ENCODE measurements around the gene IGF2BP1.

IGF2BP1 gene

GRCh38 chr17:49055181-49055927 lies 58.2 kb downstream of the IGF2BP1 start:
- no peaks in the 10 kb centered on the region for H3K27me3 ChIP-seq (ENCODE audit: insufficient read depth, poor library complexity, severe bottlenecking)
- TF ChIP-seq SPI1 (IDR thresholded peaks at IDR 0.05; ENCODE audit: borderline replicate concordance, low read depth) (no peak), REST (IDR thresholded peaks at IDR 0.05; ENCODE audit: insufficient replicate concordance, low read depth) (no peak), GABPA (IDR thresholded peaks at IDR 0.05; ENCODE audit: low read depth) (no peak), POLR2AphosphoS5 (IDR thresholded peaks at IDR 0.05; ENCODE audit: low read depth) (no peak), CTCF (IDR thresholded peaks at IDR 0.05; ENCODE audit: insufficient read depth, low read length) (no peak)
- no peak overlapping the region for H3K4me3 ChIP-seq (replicated peaks; ENCODE audit: insufficient read depth, low read length)
- no peak for DNase-seq (ENCODE audit: low read depth in 1 of 2, low spot score in 1 of 2)
- H3K27ac ChIP-seq (replicated peaks): no peak overlapping the region

DNA sequence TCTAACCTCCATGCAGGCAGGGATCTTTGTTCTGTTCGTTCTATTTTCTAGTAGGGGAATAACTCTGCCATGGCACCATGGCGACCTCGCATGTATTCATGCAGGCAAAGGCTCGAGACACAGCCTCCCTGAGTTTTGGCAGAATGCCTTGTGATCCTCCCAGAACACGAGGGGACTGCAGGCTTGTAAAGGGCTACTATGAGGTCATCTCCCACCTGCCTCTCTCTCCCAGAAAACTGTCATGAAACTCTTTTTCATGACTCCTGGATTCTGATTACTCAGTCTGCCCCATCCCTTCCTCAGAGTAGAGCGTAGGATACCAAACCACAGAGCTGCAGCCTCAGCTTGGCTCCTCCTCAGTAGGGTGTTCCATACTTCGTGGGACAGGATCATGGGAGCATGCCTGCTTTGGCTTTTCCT lies 64.3 kb downstream of the IGF2BP1 start:
- Histone ChIP-seq H3K27me3 (ENCODE audit: insufficient read depth, poor library complexity, severe bottlenecking) (no peaks in the 10 kb centered on the region), H3K4me3 (replicated peaks; ENCODE audit: insufficient read depth, low read length) (no peak overlapping the region), H3K27ac (replicated peaks) (no peak overlapping the region)
- DNase-seq (ENCODE audit: low read depth in 1 of 2, low spot score in 1 of 2): no peak
- TF ChIP-seq POLR2AphosphoS5 (IDR thresholded peaks at IDR 0.05; ENCODE audit: low read depth) (no peak), REST (IDR thresholded peaks at IDR 0.05; ENCODE audit: insufficient replicate concordance, low read depth) (no peak), SPI1 (IDR thresholded peaks at IDR 0.05; ENCODE audit: borderline replicate concordance, low read depth) (no peak)

DNA sequence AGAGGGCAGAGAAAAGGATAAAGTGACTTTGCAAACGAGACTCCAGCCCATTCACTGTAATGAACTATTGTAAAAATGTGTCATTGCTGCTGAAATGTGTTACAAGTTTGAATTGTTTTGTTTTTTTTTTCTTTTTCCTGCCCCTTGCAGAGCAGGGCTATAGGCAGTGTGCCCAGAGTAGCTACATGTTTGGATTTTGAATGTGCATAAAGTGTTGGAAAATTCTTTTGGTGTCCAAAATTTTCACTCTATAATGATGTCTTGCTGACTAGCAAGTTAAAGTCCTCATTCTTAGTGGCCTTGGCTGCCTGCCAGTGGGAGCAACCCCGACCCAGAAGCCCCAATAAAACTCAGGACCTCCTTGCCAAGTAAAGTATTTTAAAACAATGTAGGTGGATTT lies 66.5 kb downstream of the IGF2BP1 start:
- Histone ChIP-seq H3K4me3 (replicated peaks; ENCODE audit: insufficient read depth, low read length) (no peak overlapping the region), H3K27ac (replicated peaks) (no peak overlapping the region), H3K27me3 (ENCODE audit: insufficient read depth, poor library complexity, severe bottlenecking) (no peaks in the 10 kb centered on the region)
- no peak for DNase-seq (ENCODE audit: low read depth in 1 of 2, low spot score in 1 of 2)
- no peak for TF ChIP-seq CTCF (IDR thresholded peaks at IDR 0.05; ENCODE audit: insufficient read depth, low read length)
- no peak for TF ChIP-seq GABPA (IDR thresholded peaks at IDR 0.05; ENCODE audit: low read depth)
- TF ChIP-seq SPI1 (IDR thresholded peaks at IDR 0.05; ENCODE audit: borderline replicate concordance, low read depth): no peak
- TF ChIP-seq REST (IDR thresholded peaks at IDR 0.05; ENCODE audit: insufficient replicate concordance, low read depth): no peak
- TF ChIP-seq POLR2AphosphoS5 (IDR thresholded peaks at IDR 0.05; ENCODE audit: low read depth): no peak

Data from HL-60 (cell line).